Neural cell (in vitro differentiated cells): ENCODE measurements around the gene KRTAP10-5.
"Not testable (repeated sequence)": the region's sequence is repeated elsewhere in the genome, so short reads cannot be mapped to it uniquely, and the experiment has no call there.

Experiments
- CTCF ChIP-seq: fragments of 450-650 bp; IDR thresholded peaks from 2 replicates; pipeline ENCODE4 v1.5.1; 2014; ENCODE audit warnings: antibody characterized with exemption, mild to moderate bottlenecking, moderate library complexity; ENCODE audit not compliant: poor library complexity, severe bottlenecking
- EP300 ChIP-seq: fragments of 450-650 bp; conservative IDR thresholded peaks from 2 replicates; pipeline ENCODE4 v1.6.1; 2014; ENCODE audit warnings: antibody characterized with exemption, mild to moderate bottlenecking, moderate library complexity; ENCODE audit not compliant: poor library complexity, severe bottlenecking
- TAF1 ChIP-seq: IDR thresholded peaks from 2 replicates; pipeline ENCODE4 v1.6.1; 2012; ENCODE audit warnings: low read depth

- TF ChIP-seq CTCF, TAF1, EP300: not testable (repeated sequence)
Observed at GRCh38 chr21:44590897-44591800, 10.7 kb upstream of the KRTAP10-5 start.
